Muscle of leg (tissue), 11 donors: ENCODE data around the gene CST4. TPM values are rescaled to one million over a fixed set of nuclear protein-coding genes. Genes with fewer than 3 reads are reported as not detected.
"Not testable (repeated sequence)": the region's sequence is repeated elsewhere in the genome, so short reads cannot be mapped to it uniquely, and the experiment has no call there.

Experiments used
- DNase-seq: peaks from one replicate; pipeline ENCODE4 v3.0.0; 2013
- H3K27ac ChIP-seq: one replicate; pipeline ENCODE4 v1.5.1; 2013; ENCODE audit warnings: mild to moderate bottlenecking, low read length, control low read depth
- H3K27me3 ChIP-seq: one replicate; pipeline ENCODE4 v1.6.1; 2013; ENCODE audit warnings: low read length; ENCODE audit not compliant: control insufficient read depth, insufficient read depth
- H3K36me3 ChIP-seq: one replicate; pipeline ENCODE4 v1.6.1; 2013; ENCODE audit warnings: low read length; ENCODE audit not compliant: control insufficient read depth, insufficient read depth
- H3K4me1 ChIP-seq: one replicate; pipeline ENCODE4 v1.6.1; 2013; ENCODE audit warnings: low read length; ENCODE audit not compliant: control insufficient read depth, insufficient read depth
- H3K4me3 ChIP-seq: one replicate; pipeline ENCODE4 v1.5.1; 2013; ENCODE audit warnings: low read length, control low read depth
- H3K9me3 ChIP-seq: replicated peaks from 2 replicates; pipeline ENCODE4 v1.6.1; 2013; ENCODE audit warnings: low read depth, low read length; ENCODE audit not compliant: control insufficient read depth
- WGBS: methylation state at CpG from one replicate; pipeline ENCODE4 v1.1.5; 2013; ENCODE audit warnings: missing lambda C conversion rate; ENCODE audit not compliant: insufficient coverage; 5-methylcytosine and 5-hydroxymethylcytosine counted together
- polyA plus RNA-seq, 8 donors: library from polyadenylated mRNA; unstranded; fragments of 120-200 nt; gene quantifications; one replicate each; pipeline versions ENCODE4 v1.2.1 to v1.2.3, GENCODE V29; 2013; ENCODE audit warnings: inconsistent platforms in 1 of 8, low replicate concordance in 1 of 8; ENCODE audit not compliant: insufficient read length in 8 of 8, insufficient read depth in 1 of 8
- total RNA-seq: library from RNA; stranded (reverse); fragments of 120-200 nt; gene quantifications from one replicate; pipeline ENCODE4 v1.2.4, GENCODE V29; 2013

The CST4 gene
- total and polyA plus RNA-seq, 9 donors: not detected

DNA sequence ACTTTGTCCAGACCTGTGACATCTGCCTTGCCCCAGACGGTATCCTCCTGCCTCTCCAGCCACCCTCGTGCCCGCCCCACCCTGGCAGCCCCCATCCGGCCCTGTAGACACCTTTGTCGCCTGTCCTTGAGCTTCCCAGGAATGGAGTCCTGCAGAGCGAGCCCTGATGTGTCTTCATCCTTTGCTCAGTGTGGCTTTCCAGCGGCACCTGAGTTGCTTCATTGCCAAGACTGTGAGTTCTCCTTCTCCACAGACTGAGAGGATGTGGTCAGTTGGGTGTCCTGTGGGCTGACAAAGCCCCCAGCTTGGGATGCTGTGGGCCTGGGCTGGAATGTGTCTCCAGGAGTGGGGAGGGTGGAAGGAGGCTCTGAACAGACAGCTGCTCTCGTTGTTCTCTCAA is 1.7 kb upstream of the CST4 start:
- Histone ChIP-seq H3K4me3 (no peak overlapping the region), H3K4me1 (no peaks in the 10 kb centered on the region), H3K9me3 (no peaks in the 10 kb centered on the region), H3K36me3 (no peaks in the 10 kb centered on the region), H3K27me3 (no peaks in the 10 kb centered on the region), H3K27ac (no peak overlapping the region)
- DNase-seq: no peak
- 83% methylated on average over 7 of the region's 8 CpGs for WGBS

DNA sequence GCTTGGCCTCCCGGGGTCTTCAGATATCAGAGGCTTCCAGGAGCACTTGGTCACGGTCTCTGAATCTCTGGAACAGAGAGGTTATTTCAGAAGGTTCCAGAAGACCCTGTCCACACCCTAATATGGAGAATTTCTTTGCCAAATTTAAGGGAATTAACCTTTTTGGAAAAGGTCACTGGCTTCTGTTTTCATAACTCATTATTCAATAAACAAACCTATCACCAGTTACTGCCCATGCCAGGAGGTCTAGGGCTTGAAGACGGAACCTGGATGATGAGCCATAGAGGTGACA is 507 bp upstream of the CST4 start:
- 50% methylated on average over 1 of the region's 3 CpGs for WGBS
- Histone ChIP-seq H3K4me1 (no peaks in the 10 kb centered on the region), H3K36me3 (no peaks in the 10 kb centered on the region), H3K27me3 (no peaks in the 10 kb centered on the region), H3K4me3 (no peak overlapping the region), H3K27ac (no peak overlapping the region), H3K9me3 (no peaks in the 10 kb centered on the region)
- no peak for DNase-seq

GRCh38 chr20:23687986-23688385 is 852 bp downstream of the CST4 start:
- no peaks in the 10 kb centered on the region for H3K36me3 ChIP-seq
- no peaks in the 10 kb centered on the region for H3K4me1 ChIP-seq
- H3K9me3 ChIP-seq: no peaks in the 10 kb centered on the region
- H3K27ac ChIP-seq: no peak overlapping the region
- H3K27me3 ChIP-seq: no peaks in the 10 kb centered on the region
- DNase-seq: no peak
- WGBS: 55% methylated on average over 3 of the region's 3 CpGs
- no peak overlapping the region for H3K4me3 ChIP-seq

GRCh38 chr20:23686046-23686750 is 2.6 kb downstream of the CST4 start:
- 85% methylated on average over 2 of the region's 4 CpGs for WGBS
- no peak for DNase-seq

DNA sequence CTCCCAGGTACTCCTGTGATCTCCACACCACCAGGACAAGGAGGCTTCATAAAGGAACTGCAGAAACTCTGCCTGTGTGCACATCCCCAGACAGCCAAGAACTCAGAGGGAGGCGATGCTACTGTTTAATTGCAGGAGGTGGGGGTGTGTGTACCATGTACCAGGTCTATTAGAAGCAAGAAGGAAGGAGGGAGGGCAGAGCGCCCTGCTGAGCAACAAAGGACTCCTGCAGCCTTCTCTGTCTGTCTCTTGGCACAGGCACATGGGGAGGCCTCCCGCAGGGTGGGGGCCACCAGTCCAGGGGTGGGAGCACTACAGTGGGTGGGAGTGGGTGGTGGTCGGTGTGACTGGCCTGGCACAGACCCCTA is 3.3 kb downstream of the CST4 start:
- not testable (repeated sequence) for H3K4me3 ChIP-seq, H3K36me3 ChIP-seq, H3K27ac ChIP-seq, H3K27me3 ChIP-seq, H3K9me3 ChIP-seq, DNase-seq, H3K4me1 ChIP-seq
- 83% methylated on average over 1 of the region's 4 CpGs for WGBS

More at GRCh38 chr20:23686046-23686750, 2.6 kb downstream of the CST4 start:
- Histone ChIP-seq H3K27me3 (no peaks in the 10 kb centered on the region), H3K36me3 (no peaks in the 10 kb centered on the region), H3K4me3 (no peak overlapping the region), H3K27ac (no peak overlapping the region), H3K4me1 (no peaks in the 10 kb centered on the region), H3K9me3 (no peaks in the 10 kb centered on the region)

DNA sequence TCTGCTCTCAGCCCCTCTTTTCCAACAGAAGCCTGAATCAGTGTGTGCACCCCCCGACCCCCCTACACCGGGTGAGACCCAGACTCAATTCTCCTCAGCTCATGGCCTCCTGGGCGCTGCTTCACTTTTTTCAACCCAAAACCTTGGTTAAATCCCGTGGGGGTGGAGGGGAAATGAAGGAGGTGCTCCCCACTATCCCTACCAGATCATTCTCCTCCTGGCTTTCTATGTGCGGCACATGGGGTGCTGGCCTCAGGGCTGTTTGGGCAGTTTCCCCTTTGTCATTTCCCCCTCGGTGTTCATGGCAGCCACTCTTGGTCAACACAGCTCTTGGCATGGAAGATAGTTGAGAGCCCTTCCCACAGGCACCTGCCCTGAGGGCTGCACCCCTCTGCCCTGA is 4.6 kb downstream of the CST4 start:
- H3K27ac ChIP-seq: no peak overlapping the region
- peaks cover 2% of the 10 kb centered on the region for H3K27me3 ChIP-seq
- no peaks in the 10 kb centered on the region for H3K4me1 ChIP-seq
- no peaks in the 10 kb centered on the region for H3K36me3 ChIP-seq
- DNase-seq: no peak
- no peaks in the 10 kb centered on the region for H3K9me3 ChIP-seq
- WGBS: 94% methylated on average over 2 of the region's 6 CpGs
- no peak overlapping the region for H3K4me3 ChIP-seq

GRCh38 chr20:23683807-23684206 is 5.0 kb downstream of the CST4 start:
- Histone ChIP-seq H3K9me3 (no peaks in the 10 kb centered on the region), H3K27me3 (peaks cover 2% of the 10 kb centered on the region), H3K4me3 (no peak overlapping the region), H3K4me1 (no peaks in the 10 kb centered on the region), H3K27ac (no peak overlapping the region), H3K36me3 (no peaks in the 10 kb centered on the region)
- WGBS: no CpG with 5 or more reads among the region's 2 CpGs
- no peak for DNase-seq

DNA sequence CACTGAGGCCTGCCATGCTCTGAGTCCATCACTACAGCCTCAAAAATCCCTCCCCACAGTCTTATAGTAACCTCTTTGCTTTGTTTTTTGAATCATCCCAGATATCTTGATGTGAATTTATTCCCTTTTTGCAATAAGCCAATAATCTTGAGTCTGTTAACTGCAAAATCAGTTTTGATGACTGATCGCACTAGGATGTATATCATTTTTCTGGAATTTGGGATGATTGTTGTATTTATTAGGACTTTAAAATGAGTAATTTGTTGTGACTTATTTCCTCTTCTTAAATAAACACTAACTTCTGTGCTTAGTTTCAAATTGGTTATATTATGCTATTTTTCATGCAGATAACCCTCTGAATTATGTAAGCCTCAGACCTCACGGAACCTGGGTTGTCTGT is 5.6 kb downstream of the CST4 start:
- Histone ChIP-seq H3K27ac (no peak overlapping the region), H3K9me3 (no peaks in the 10 kb centered on the region), H3K4me3 (no peak overlapping the region), H3K36me3 (no peaks in the 10 kb centered on the region), H3K4me1 (no peaks in the 10 kb centered on the region), H3K27me3 (peaks cover 2% of the 10 kb centered on the region)
- no peak for DNase-seq
- WGBS: no CpG with 5 or more reads among the region's 2 CpGs

DNA sequence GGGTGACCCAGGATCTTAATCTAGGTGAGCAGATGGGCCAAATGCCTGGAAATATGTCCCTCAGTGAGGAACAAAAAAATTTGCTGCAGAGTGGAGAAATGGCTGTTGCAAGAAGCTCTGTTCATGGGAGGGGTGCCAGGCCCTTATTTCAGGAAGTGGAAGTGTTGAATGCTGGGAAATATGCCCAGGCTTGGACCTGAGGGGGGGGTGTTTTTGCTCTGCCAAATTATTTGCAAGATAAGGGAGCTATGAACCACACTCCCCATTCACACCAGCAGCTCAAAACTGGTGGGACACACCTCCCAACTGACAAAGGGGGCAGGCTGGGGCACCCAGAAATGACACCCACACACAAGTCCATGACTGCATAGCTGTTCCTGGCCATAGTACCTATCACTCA is 8.7 kb downstream of the CST4 start:
- DNase-seq: peak; percentile 8
- peaks cover 2% of the 10 kb centered on the region for H3K27me3 ChIP-seq
- H3K9me3 ChIP-seq: no peaks in the 10 kb centered on the region
- no peaks in the 10 kb centered on the region for H3K36me3 ChIP-seq
- no peak overlapping the region for H3K27ac ChIP-seq
- H3K4me3 ChIP-seq: no peak overlapping the region
- no peaks in the 10 kb centered on the region for H3K4me1 ChIP-seq

DNA sequence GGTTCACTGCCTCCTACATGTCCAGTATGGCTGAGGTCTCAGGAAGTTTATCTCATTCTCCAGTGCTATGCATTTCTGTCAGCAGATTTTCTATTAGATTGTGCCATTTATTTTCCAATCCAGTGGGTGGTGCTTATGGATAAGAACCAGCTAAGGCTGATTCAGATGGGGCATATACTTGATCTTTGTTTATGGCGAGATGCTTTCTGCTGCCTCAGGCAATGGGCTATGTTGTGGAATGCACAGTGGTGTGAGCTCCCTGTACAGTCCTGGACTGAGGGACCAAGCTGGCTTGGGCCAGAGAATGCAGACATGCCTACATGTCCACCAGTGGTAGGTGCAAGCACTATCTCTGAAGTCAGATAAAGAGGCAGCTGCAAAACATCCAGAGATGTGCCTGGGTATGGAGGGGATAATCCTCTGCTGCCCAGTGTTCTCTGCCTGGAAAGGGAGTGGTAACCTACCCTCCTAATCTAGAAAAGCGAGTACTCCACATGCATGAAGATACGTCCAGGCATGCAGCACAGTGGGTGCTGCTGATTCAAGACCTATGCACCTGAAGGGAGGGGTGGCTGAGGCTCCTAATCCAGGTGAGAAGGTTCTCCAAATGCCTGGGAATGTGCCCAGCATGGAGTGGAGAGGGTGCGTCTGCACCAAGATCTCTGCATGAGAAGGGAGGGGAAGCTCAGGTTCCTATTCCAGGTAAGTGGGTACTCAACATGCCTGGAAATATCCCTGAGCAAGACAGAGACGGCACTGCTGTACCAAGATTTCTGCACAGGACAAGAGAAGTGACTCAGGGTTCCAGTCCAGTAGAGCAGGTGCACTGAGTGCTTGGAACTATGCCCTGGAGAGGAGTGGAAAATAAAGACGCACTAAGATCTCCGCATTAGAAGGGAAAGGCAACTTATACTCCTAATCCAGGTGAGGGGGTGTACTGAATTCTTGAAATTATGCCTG is 9.4 kb downstream of the CST4 start:
- H3K4me3 ChIP-seq: no peak overlapping the region
- H3K36me3 ChIP-seq: no peaks in the 10 kb centered on the region
- H3K27me3 ChIP-seq: peaks cover 2% of the 10 kb centered on the region
- H3K4me1 ChIP-seq: no peaks in the 10 kb centered on the region
- no peak for DNase-seq
- 87% methylated on average over 3 of the region's 7 CpGs for WGBS
- H3K27ac ChIP-seq: no peak overlapping the region
- H3K9me3 ChIP-seq: no peaks in the 10 kb centered on the region
